Breast epithelium (tissue), 4 donors: ENCODE measurements around the gene CZIB. TPM values are rescaled to one million over a fixed set of nuclear protein-coding genes. Genes with fewer than 3 reads are reported as not detected.

Source experiments
- DNase-seq, 2 donors: peaks; one replicate each; pipeline ENCODE4 v3.0.0-alpha.2; 2019; ENCODE audit warnings: low spot score in 2 of 2
- H3K27ac ChIP-seq, 2 donors: fragments of 200-600 bp; sonication (generic) in 1 of 2; one replicate each; pipeline ENCODE4 v1.5.1; 2016 to 2019; ENCODE audit warnings: mild to moderate bottlenecking in 1 of 2
- H3K27me3 ChIP-seq, 2 donors: fragments of 200-600 bp; sonication (generic) in 1 of 2; one replicate each; pipeline versions ENCODE4 v1.5.1 to v1.6.0; 2017 to 2019; ENCODE audit warnings: control low read depth in 1 of 2, mild to moderate bottlenecking in 1 of 2
- H3K36me3 ChIP-seq: fragments of 200-600 bp; one replicate; pipeline ENCODE4 v1.5.1; 2019
- H3K4me1 ChIP-seq, 2 donors: fragments of 200-600 bp; sonication (generic); one replicate each; pipeline ENCODE4 v1.5.1; 2016 to 2019; ENCODE audit warnings: control low read depth in 1 of 2
- H3K4me3 ChIP-seq, 3 donors: fragments of 200-600 bp; sonication (generic); 1 replicate in 2 of 3; 2 replicates in 1 of 3; pipeline ENCODE4 v1.5.1; 2016 to 2019; ENCODE audit warnings: mild to moderate bottlenecking in 3 of 3, moderate library complexity in 2 of 3
- H3K9me3 ChIP-seq, 2 donors: fragments of 200-600 bp; sonication (generic) in 1 of 2; one replicate each; pipeline ENCODE4 v1.5.1; 2016 to 2019; ENCODE audit warnings: control low read depth in 1 of 2
- CTCF ChIP-seq, 3 donors: fragments of 450-650 bp; IDR thresholded peaks; one replicate each; pipeline ENCODE4 v1.5.1; 2016 to 2017; ENCODE audit warnings: antibody characterized with exemption in 3 of 3, mild to moderate bottlenecking in 3 of 3, moderate library complexity in 3 of 3
- POLR2A ChIP-seq: fragments of 450-650 bp; IDR thresholded peaks from one replicate; pipeline ENCODE4 v1.6.1; 2016; ENCODE audit warnings: antibody characterized with exemption, mild to moderate bottlenecking, moderate library complexity
- POLR2AphosphoS5 ChIP-seq, 3 donors: sonication (generic); formaldehyde crosslinking; IDR thresholded peaks; one replicate each; pipeline ENCODE4 v1.6.1; 2017; ENCODE audit warnings: antibody characterized with exemption in 3 of 3
- intact Hi-C: fragments of 100-400 bp; cut with DNase I; formaldehyde crosslinking; loops from one replicate; pipeline ENCODE4 v1.15.1; 2023; ENCODE audit warnings: low total_unique reads
- total RNA-seq, 3 donors: library from RNA; depleted of rRNA; stranded (reverse); fragments of >200 nt; gene quantifications; one replicate each; pipeline ENCODE4 v1.1.0, GENCODE V29; 2016

Gene CZIB
- total RNA-seq, 3 donors from 2014 or later: 60.6 to 69.8 (median 61.3) TPM

GRCh38 chr1:53218201-53218600 lies 2.2 kb downstream of the CZIB start:
- no peaks in the 10 kb centered on the region for H3K36me3 ChIP-seq
- no peaks in the 10 kb centered on the region for H3K27me3 ChIP-seq
- H3K4me1 ChIP-seq: peaks cover 0 to 8% of the 10 kb centered on the region in 2 donors
- TF ChIP-seq POLR2A (no peak), POLR2AphosphoS5 (IDR thresholded peaks at IDR 0.05) (no peak), CTCF (IDR thresholded peaks at IDR 0.05) (no peak)
- no peak overlapping the region for H3K27ac ChIP-seq
- H3K4me3 ChIP-seq: no peak overlapping the region
- intact Hi-C loops: no loop called here
- no peak for DNase-seq
- H3K9me3 ChIP-seq: no peaks in the 10 kb centered on the region

DNA sequence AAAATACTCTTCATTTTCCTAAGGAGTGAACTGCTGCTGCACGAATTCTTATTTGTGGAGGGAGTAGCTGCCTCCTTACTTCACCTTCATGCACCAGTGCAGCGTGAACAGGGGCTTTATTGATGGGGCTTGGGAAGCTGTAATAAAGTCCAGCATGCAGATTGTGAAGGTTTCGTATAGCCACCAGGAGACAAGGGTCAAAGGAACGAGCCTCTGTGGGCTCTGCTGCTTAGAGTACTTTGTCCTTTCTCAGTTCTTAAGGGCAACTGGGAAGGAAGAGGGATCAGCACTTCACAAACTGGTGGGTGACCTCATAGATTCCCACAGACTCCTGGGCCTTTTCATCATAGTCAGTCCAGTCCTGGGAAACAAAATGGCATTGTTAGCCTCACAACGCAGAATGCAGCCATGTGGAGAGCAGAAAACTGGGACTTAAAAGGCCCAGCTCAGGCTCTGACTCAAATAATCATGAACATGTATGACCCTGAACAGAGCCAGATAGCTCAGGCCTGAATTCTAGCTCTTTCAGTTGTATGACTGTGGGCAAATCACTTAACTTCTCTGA lies 6.0 kb downstream of the CZIB start:
- Histone ChIP-seq H3K4me1 (peaks cover 0 to 3% of the 10 kb centered on the region in 2 donors), H3K36me3 (no peaks in the 10 kb centered on the region)
- intact Hi-C loops: no loop called here

DNA sequence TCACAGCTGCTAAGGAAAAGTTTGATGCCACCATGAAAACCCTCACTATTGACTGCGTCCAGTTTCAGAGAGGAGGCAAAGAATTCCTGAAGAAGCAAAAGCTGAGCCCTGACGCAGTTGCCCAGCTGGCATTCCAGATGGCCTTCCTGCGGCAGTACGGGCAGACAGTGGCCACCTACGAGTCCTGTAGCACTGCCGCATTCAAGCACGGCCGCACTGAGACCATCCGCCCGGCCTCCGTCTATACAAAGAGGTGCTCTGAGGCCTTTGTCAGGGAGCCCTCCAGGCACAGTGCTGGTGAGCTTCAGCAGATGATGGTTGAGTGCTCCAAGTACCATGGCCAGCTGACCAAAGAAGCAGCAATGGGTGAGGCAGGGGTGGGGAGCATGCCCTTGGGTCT lies 9.5 kb downstream of the CZIB start:
- Histone ChIP-seq H3K9me3 (peaks cover 5% of the 10 kb centered on the region in 2 donors), H3K27me3 (no peaks in the 10 kb centered on the region), H3K4me1 (no peaks in the 10 kb centered on the region), H3K27ac (no peak overlapping the region), H3K4me3 (no peak overlapping the region), H3K36me3 (peaks cover 4% of the 10 kb centered on the region)
- intact Hi-C loops: no loop called here
- DNase-seq: no peak
- TF ChIP-seq CTCF (IDR thresholded peaks at IDR 0.05) (no peak), POLR2AphosphoS5 (IDR thresholded peaks at IDR 0.05) (no peak), POLR2A (no peak)

More for the DNA sequence above, 6.0 kb downstream of the CZIB start:
- Histone ChIP-seq H3K27me3 (no peaks in the 10 kb centered on the region), H3K27ac (no peak overlapping the region), H3K9me3 (no peaks in the 10 kb centered on the region), H3K4me3 (no peak overlapping the region)
- DNase-seq: no peak
- TF ChIP-seq POLR2AphosphoS5 (IDR thresholded peaks at IDR 0.05): no peak

GRCh38 chr1:53210352-53210751 lies 10.1 kb downstream of the CZIB start:
- Histone ChIP-seq H3K27ac (no peak overlapping the region), H3K36me3 (peaks cover 4% of the 10 kb centered on the region), H3K27me3 (no peaks in the 10 kb centered on the region), H3K4me3 (no peak overlapping the region), H3K9me3 (peaks cover 5 to 11% of the 10 kb centered on the region in 2 donors), H3K4me1 (no peaks in the 10 kb centered on the region)
- intact Hi-C loops: no loop called here
- no peak for DNase-seq
- TF ChIP-seq POLR2AphosphoS5 (IDR thresholded peaks at IDR 0.05) (no peak), POLR2A (no peak), CTCF (IDR thresholded peaks at IDR 0.05) (no peak)

DNA sequence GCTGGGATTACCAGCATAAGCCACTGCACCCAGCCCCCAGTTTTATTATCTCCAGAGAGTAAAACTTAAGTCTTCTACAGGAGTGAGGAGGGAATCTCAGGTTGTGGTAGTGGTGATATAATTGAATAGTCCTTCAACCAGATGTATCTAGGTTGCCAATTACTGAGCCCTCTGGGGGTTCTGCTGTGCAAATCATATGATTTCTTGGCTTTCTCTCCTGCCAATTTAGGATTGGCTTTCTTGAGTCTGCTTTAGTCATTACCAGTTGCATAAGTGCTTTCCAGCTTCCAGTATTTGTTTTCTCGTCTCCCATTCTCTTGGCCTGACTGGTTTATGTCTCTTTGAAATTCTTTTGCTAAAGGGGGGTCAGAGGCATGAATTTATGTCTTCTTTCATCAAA lies 12.7 kb downstream of the CZIB start:
- H3K36me3 ChIP-seq: peaks cover 4% of the 10 kb centered on the region
- no peak for DNase-seq
- intact Hi-C loops: no loop called here

More for the DNA sequence above, 12.7 kb downstream of the CZIB start:
- TF ChIP-seq CTCF (IDR thresholded peaks at IDR 0.05) (no peak), POLR2A (no peak)
- no peaks in the 10 kb centered on the region for H3K27me3 ChIP-seq
- H3K4me3 ChIP-seq: no peak overlapping the region
- peaks cover 5 to 11% of the 10 kb centered on the region in 2 donors for H3K9me3 ChIP-seq
- no peak overlapping the region for H3K27ac ChIP-seq
- no peaks in the 10 kb centered on the region for H3K4me1 ChIP-seq
